Measurements from ENCODE around the gene DMAC2. TPM values are rescaled to one million over a fixed set of nuclear protein-coding genes. Genes with fewer than 3 reads are reported as not detected.
A peak's percentile ranks its signal among the peaks of the same experiment; 100 is the strongest.

Gene DMAC2
- total and polyA plus RNA-seq, 4 donors = 25.5 to 51.7 (median 48.8) TPM

GRCh38 chr19:41403181-41403970, 36.3 kb downstream of the DMAC2 start:
- no peak for TF ChIP-seq CTCF (IDR thresholded peaks at IDR 0.05; ENCODE audit: control extremely low read depth, extremely low read depth)
- Histone ChIP-seq H3K36me3 (ENCODE audit: control insufficient read depth in 4 of 4, insufficient read depth in 4 of 4, low read length in 4 of 4) (peaks cover 0 to 1% (median 0%) of the 10 kb centered on the region in 4 donors), H3K4me3 (no peak overlapping the region), H3K9me3 (ENCODE audit: control insufficient read depth in 4 of 4, insufficient read depth in 3 of 4, low read length in 3 of 4) (no peaks in the 10 kb centered on the region), H3K27me3 (ENCODE audit: control insufficient read depth in 3 of 3, insufficient read depth in 3 of 3, low read length in 2 of 3) (no peaks in the 10 kb centered on the region), H3K27ac (ENCODE audit: low read depth in 1 of 2, low read length in 1 of 2) (peak overlapping the region in 1 of 2 donors; percentile 7), H3K4me1 (ENCODE audit: control insufficient read depth in 5 of 5, insufficient read depth in 5 of 5, low read length in 5 of 5) (peaks cover 0 to 26% (median 8%) of the 10 kb centered on the region in 5 donors), H3K9ac (ENCODE audit: insufficient read depth in 1 of 2, low read length in 2 of 2) (no peak overlapping the region)
- ATAC-seq (ENCODE audit: insufficient read depth, low FRiP score) (no peak), DNase-seq (no peak)
- 65 to 69% methylated on average over 12 of the region's 12 CpGs for WGBS, 2 donors

GRCh38 chr19:41402010-41402409, 37.7 kb downstream of the DMAC2 start:
- 78 to 90% methylated on average over 3 of the region's 3 CpGs for WGBS, 2 donors
- H3K36me3 ChIP-seq (ENCODE audit: control insufficient read depth in 4 of 4, insufficient read depth in 4 of 4, low read length in 4 of 4) = peaks cover 0 to 6% (median under 1%) of the 10 kb centered on the region in 4 donors
- H3K4me3 ChIP-seq = no peak overlapping the region

GRCh38 chr19:41401483-41401882, 38.2 kb downstream of the DMAC2 start:
- no peak for DNase-seq
- Histone ChIP-seq H3K27ac (ENCODE audit: low read depth in 1 of 2, low read length in 1 of 2) (peak overlapping the region in 1 of 2 donors; percentile 38), H3K9me3 (ENCODE audit: control insufficient read depth in 4 of 4, insufficient read depth in 3 of 4, low read length in 3 of 4) (no peaks in the 10 kb centered on the region), H3K36me3 (ENCODE audit: control insufficient read depth in 4 of 4, insufficient read depth in 4 of 4, low read length in 4 of 4) (peaks cover 0 to 6% (median under 1%) of the 10 kb centered on the region in 4 donors), H3K9ac (ENCODE audit: insufficient read depth in 1 of 2, low read length in 2 of 2) (no peak overlapping the region), H3K4me1 (ENCODE audit: control insufficient read depth in 5 of 5, insufficient read depth in 5 of 5, low read length in 5 of 5) (peaks cover 0 to 24% (median 10%) of the 10 kb centered on the region in 5 donors), H3K27me3 (ENCODE audit: control insufficient read depth in 3 of 3, insufficient read depth in 3 of 3, low read length in 2 of 3) (no peaks in the 10 kb centered on the region), H3K4me3 (no peak overlapping the region)
- no peak for TF ChIP-seq CTCF (IDR thresholded peaks at IDR 0.05; ENCODE audit: control extremely low read depth, extremely low read depth)
- ATAC-seq (ENCODE audit: insufficient read depth, low FRiP score) = no peak
- WGBS, 2 donors = 55 to 63% methylated on average over 4 of the region's 4 CpGs

More at GRCh38 chr19:41402010-41402409, 37.7 kb downstream of the DMAC2 start:
- DNase-seq (no peak), ATAC-seq (ENCODE audit: insufficient read depth, low FRiP score) (no peak)
- no peak for TF ChIP-seq CTCF (IDR thresholded peaks at IDR 0.05; ENCODE audit: control extremely low read depth, extremely low read depth)
- H3K27me3 ChIP-seq (ENCODE audit: control insufficient read depth in 3 of 3, insufficient read depth in 3 of 3, low read length in 2 of 3) = no peaks in the 10 kb centered on the region
- no peak overlapping the region for H3K27ac ChIP-seq (ENCODE audit: low read depth in 1 of 2, low read length in 1 of 2)
- peaks cover 0 to 24% (median 10%) of the 10 kb centered on the region in 5 donors for H3K4me1 ChIP-seq (ENCODE audit: control insufficient read depth in 5 of 5, insufficient read depth in 5 of 5, low read length in 5 of 5)
- no peak overlapping the region for H3K9ac ChIP-seq (ENCODE audit: insufficient read depth in 1 of 2, low read length in 2 of 2)
- no peaks in the 10 kb centered on the region for H3K9me3 ChIP-seq (ENCODE audit: control insufficient read depth in 4 of 4, insufficient read depth in 3 of 4, low read length in 3 of 4)

Measured in lung (tissue), 12 donors.